Neural cell (in vitro differentiated cells): ENCODE measurements around the gene CDK8. TPM values are rescaled to one million over a fixed set of nuclear protein-coding genes. Genes with fewer than 3 reads are reported as not detected.

ENCODE experiments used
- H2AFZ ChIP-seq: fragments of 200-600, 300-800 bp; sonication (generic), shearing (Covaris generic); 2 replicates; pipeline ENCODE4 v1.6.0; 2014; ENCODE audit warnings: low read depth, mild to moderate bottlenecking, antibody characterized with exemption, low read length, moderate library complexity
- H3F3A ChIP-seq: fragments of 200-600 bp; shearing (Covaris generic); 2 replicates; pipeline ENCODE4 v1.6.1; 2016; ENCODE audit warnings: mild to moderate bottlenecking, moderate library complexity, mixed read lengths, antibody characterized with exemption, low read length; ENCODE audit not compliant: insufficient read depth, poor library complexity, severe bottlenecking
- H3K27ac ChIP-seq: fragments of 200-600, 300-800 bp; sonication (generic), shearing (Covaris generic); 2 replicates; pipeline ENCODE4 v1.5.1; 2014; ENCODE audit warnings: mild to moderate bottlenecking, low read length, moderate library complexity
- H3K27me3 ChIP-seq: fragments of 300-800, 200-600 bp; sonication (generic), shearing (Covaris generic); 2 replicates; pipeline ENCODE4 v1.6.0; 2014; ENCODE audit warnings: mild to moderate bottlenecking, low read depth, low read length, moderate library complexity; ENCODE audit not compliant: insufficient read depth
- H3K36me3 ChIP-seq: fragments of 300-800, 200-600 bp; sonication (generic), shearing (Covaris generic); 2 replicates; pipeline ENCODE4 v1.5.1; 2014; ENCODE audit warnings: mild to moderate bottlenecking, antibody characterized with exemption, low read length, moderate library complexity; ENCODE audit not compliant: insufficient read depth
- H3K4me2 ChIP-seq: fragments of 300-800, 200-600 bp; sonication (generic), shearing (Covaris generic); 2 replicates; pipeline ENCODE4 v1.6.0; 2014; ENCODE audit warnings: mild to moderate bottlenecking, low read length
- H3K4me3 ChIP-seq: fragments of 300-800, 200-600 bp; sonication (generic), shearing (Covaris generic); 2 replicates; pipeline ENCODE4 v1.5.1; 2014; ENCODE audit warnings: mild to moderate bottlenecking, low read length, moderate library complexity
- H3K79me2 ChIP-seq: fragments of 200-600 bp; shearing (Covaris generic); replicated peaks from 2 replicates; pipeline ENCODE4 v1.6.0; 2014; ENCODE audit warnings: mild to moderate bottlenecking, low read length, moderate library complexity; ENCODE audit not compliant: insufficient read depth
- H3K9ac ChIP-seq: fragments of 300-800, 200-600 bp; sonication (generic), shearing (Covaris generic); 2 replicates; pipeline ENCODE4 v1.6.1; 2016; ENCODE audit warnings: mild to moderate bottlenecking, low read length, mixed read lengths
- H3K9me2 ChIP-seq: fragments of 200-600 bp; shearing (Covaris generic); 2 replicates; pipeline ENCODE4 v1.6.1; 2016; ENCODE audit warnings: mild to moderate bottlenecking, low read length, mixed read lengths; ENCODE audit not compliant: insufficient read depth
- H3K9me3 ChIP-seq: fragments of 200-600, 300-800 bp; sonication (generic), shearing (Covaris generic); 2 replicates; pipeline ENCODE4 v1.6.1; 2016; ENCODE audit warnings: mild to moderate bottlenecking, mixed run types, low read length, moderate library complexity, mixed read lengths
- H4K20me1 ChIP-seq: fragments of 200-600 bp; shearing (Covaris generic); 2 replicates; pipeline ENCODE4 v1.6.1; 2016; ENCODE audit warnings: mild to moderate bottlenecking, mixed run types; ENCODE audit not compliant: insufficient read depth
- CTCF ChIP-seq: fragments of 450-650 bp; IDR thresholded peaks from 2 replicates; pipeline ENCODE4 v1.5.1; 2014; ENCODE audit warnings: antibody characterized with exemption, mild to moderate bottlenecking, moderate library complexity; ENCODE audit not compliant: poor library complexity, severe bottlenecking
- EP300 ChIP-seq: fragments of 450-650 bp; conservative IDR thresholded peaks from 2 replicates; pipeline ENCODE4 v1.6.1; 2014; ENCODE audit warnings: antibody characterized with exemption, mild to moderate bottlenecking, moderate library complexity; ENCODE audit not compliant: poor library complexity, severe bottlenecking
- EZH2 ChIP-seq: fragments of 200-600, 300-800 bp; shearing (Covaris generic), sonication (generic); IDR thresholded peaks from 2 replicates; pipeline ENCODE4 v1.6.1; 2014; ENCODE audit warnings: antibody characterized with exemption, low read length, borderline replicate concordance, mild to moderate bottlenecking; ENCODE audit not compliant: insufficient read depth, poor library complexity, severe bottlenecking
- MXI1 ChIP-seq: fragments of 450-650 bp; conservative IDR thresholded peaks from 2 replicates; pipeline ENCODE4 v1.6.1; 2014; ENCODE audit warnings: antibody characterized with exemption, mild to moderate bottlenecking; ENCODE audit not compliant: poor library complexity, severe bottlenecking
- POLR2AphosphoS5 ChIP-seq: IDR thresholded peaks from 2 replicates; pipeline ENCODE4 v1.6.1; 2012
- RAD21 ChIP-seq: fragments of 450-650 bp; conservative IDR thresholded peaks from 2 replicates; pipeline ENCODE4 v1.6.1; 2014; ENCODE audit warnings: antibody characterized with exemption, mild to moderate bottlenecking, moderate library complexity
- REST ChIP-seq: IDR thresholded peaks from 2 replicates; pipeline ENCODE4 v1.6.1; 2012; ENCODE audit warnings: borderline replicate concordance
- SMC3 ChIP-seq: fragments of 450-650 bp; conservative IDR thresholded peaks from 2 replicates; pipeline ENCODE4 v1.6.1; 2014; ENCODE audit warnings: antibody characterized with exemption, mild to moderate bottlenecking, moderate library complexity; ENCODE audit not compliant: poor library complexity
- TAF1 ChIP-seq: IDR thresholded peaks from 2 replicates; pipeline ENCODE4 v1.6.1; 2012; ENCODE audit warnings: low read depth
- polyA plus RNA-seq: library from polyadenylated mRNA; depleted of rRNA; stranded (reverse); fragments of >200 nt; gene quantifications from 2 replicates; pipeline ENCODE4 v1.2.3, GENCODE V29; 2014

CDK8 gene
- polyA plus RNA-seq, 1 donor from 2014 or later = 58.9 TPM

- peaks cover 6% of the 10 kb centered on the region for H3K36me3 ChIP-seq
- H3K27ac ChIP-seq = no peak overlapping the region
- H3K79me2 ChIP-seq = peaks cover 21% of the 10 kb centered on the region
- TF ChIP-seq POLR2AphosphoS5 = no peak
- TF ChIP-seq SMC3 = no peak
- no peak for TF ChIP-seq RAD21
- TF ChIP-seq TAF1 = no peak
- no peak for TF ChIP-seq CTCF
- no peak for TF ChIP-seq MXI1
- TF ChIP-seq EP300 = no peak
- no peak for TF ChIP-seq EZH2
- TF ChIP-seq REST = no peak
- no peak overlapping the region for H3K4me2 ChIP-seq
- H3K9me3 ChIP-seq = no peaks in the 10 kb centered on the region
- H4K20me1 ChIP-seq = no peaks in the 10 kb centered on the region
- no peak overlapping the region for H2AFZ ChIP-seq
- no peak overlapping the region for H3K4me3 ChIP-seq
- H3F3A ChIP-seq = no peaks in the 10 kb centered on the region
- H3K9me2 ChIP-seq = no peaks in the 10 kb centered on the region
- H3K9ac ChIP-seq = no peak overlapping the region
- H3K27me3 ChIP-seq = no peaks in the 10 kb centered on the region
These were observed 37.9 kb upstream of the CDK8 start for GRCh38 chr13:26216042-26216441.

DNA sequence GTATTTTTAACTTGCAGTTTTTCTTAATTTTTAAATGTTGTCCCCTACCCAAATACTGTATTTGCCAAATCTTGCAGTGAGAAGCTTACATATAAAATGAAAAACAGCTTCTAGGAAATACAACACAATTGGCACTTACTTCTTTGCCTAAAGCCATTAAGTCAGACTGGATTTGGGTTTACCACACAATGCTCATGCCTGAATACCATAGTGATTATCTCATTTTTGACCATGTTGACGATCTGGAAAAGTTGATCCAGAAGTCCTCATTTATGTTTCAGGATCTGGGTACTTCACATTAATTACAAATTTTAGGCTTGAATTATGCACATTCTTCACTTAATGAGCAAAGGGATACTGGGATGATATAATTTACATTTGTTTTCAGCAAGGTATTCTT is 34.2 kb upstream of the CDK8 start:
- H3K79me2 ChIP-seq = peaks cover 23% of the 10 kb centered on the region
- no peaks in the 10 kb centered on the region for H3F3A ChIP-seq
- no peak overlapping the region for H3K9ac ChIP-seq
- peaks cover 5% of the 10 kb centered on the region for H3K36me3 ChIP-seq
- H4K20me1 ChIP-seq = no peaks in the 10 kb centered on the region
- H3K4me3 ChIP-seq = peak overlapping the region; percentile 88
- H3K4me2 ChIP-seq = peak overlapping the region; percentile 94
- no peak overlapping the region for H2AFZ ChIP-seq
- no peaks in the 10 kb centered on the region for H3K27me3 ChIP-seq
- no peaks in the 10 kb centered on the region for H3K9me2 ChIP-seq
- TF ChIP-seq CTCF (no peak), EP300 (no peak), SMC3 (no peak), POLR2AphosphoS5 (no peak), TAF1 (no peak), EZH2 (no peak), MXI1 (no peak), REST (no peak), RAD21 (no peak)
- H3K27ac ChIP-seq = no peak overlapping the region
- H3K9me3 ChIP-seq = no peaks in the 10 kb centered on the region
